HG02970 (cell line): Measurements from ENCODE around the gene MRC1.
"Not testable (repeated sequence)": the region's sequence is repeated elsewhere in the genome, so short reads cannot be mapped to it uniquely, and the experiment has no call there.

Experiments used
- ATAC-seq: cut with Tn5 transposase; IDR thresholded peaks from one replicate; pipeline ENCODE4 v1.9.1; 2021; ENCODE audit warnings: mild to moderate bottlenecking, moderate library complexity, moderate number of reproducible peaks; ENCODE audit not compliant: unreplicated experiment, low FRiP score

The MRC1 gene

DNA sequence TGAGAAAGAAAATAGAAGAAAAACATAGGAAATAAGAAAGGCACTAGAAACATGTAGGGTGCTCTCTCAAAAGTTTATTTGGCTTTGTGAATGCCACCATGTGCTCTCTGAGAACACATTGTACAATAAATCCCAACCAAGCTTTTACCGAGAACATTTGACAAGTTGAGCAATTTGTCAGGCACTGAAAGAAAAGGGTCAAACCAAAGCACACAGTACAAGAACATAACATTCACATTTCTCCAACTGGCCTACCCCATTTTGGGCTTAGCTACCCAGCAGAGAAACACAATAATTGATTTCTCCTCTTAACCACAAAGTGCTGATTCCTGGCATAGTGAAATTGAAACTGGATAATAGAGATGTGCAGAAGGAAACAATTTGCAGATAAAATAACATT lies 73.4 kb downstream of the MRC1 start:
- ATAC-seq: no peak

GRCh38 chr10:17883621-17884020 lies 74.5 kb downstream of the MRC1 start:
- no peak for ATAC-seq

DNA sequence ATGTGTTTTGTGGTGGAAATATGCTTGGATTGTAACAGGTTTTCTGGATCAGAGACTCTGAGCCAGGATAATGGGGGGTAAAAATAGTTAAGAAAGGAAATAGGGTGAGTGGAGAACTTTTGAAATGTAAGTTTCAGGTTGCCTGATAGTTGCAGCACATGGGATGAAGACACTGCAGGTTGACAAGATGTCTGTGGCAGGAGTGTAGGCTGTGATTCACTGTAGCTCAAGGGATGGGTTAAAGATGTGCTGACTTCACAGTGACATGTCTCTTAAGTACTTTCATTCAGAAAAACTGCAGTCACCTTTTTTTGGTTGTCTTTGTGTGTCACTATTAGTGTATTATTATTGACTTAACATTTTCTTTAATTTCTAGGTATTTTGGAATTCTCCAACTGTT lies 79.0 kb downstream of the MRC1 start:
- ATAC-seq: no peak

GRCh38 chr10:17891435-17891834 lies 82.3 kb downstream of the MRC1 start:
- ATAC-seq: no peak

DNA sequence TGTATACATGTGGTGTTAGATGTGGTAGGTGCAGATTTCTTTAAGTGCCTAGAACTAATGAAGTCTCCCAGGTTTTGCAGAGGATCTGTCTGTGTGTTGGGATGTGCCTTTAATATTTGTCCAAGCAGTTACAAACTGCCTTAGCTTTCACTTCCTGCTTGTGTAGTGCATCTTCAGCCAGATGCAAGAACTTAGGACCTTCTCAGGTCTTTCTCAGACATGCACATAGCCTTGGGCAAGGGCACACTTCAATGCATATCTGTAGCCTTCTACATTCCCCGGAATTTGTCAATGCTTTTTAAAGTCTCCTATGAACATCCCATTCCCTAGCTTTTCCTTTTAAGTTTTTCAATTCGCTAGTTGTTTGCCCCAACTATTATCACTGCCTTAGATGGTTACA lies 95.4 kb downstream of the MRC1 start:
- ATAC-seq: no peak

DNA sequence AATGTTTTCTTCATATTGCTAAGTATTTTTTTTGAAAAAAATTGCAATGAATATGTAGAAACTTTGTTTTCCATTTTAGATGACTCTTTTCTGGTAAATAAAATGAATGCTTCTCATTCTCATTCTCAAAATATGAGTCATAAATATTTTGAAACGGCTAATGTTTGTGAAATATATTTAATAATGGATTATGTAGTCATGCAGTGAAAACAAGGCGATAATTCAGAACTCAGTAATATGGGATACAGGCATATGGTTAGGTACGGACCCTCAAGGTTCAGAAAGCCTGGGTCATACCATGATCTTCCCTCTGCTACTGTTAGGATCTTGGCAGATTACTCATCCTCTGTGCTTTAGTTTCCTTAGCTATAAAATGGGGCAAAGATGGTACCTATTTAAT lies 96.3 kb downstream of the MRC1 start:
- ATAC-seq: no peak

- no peak for ATAC-seq
Measured at GRCh38 chr10:17906002-17906401, 96.9 kb downstream of the MRC1 start.

DNA sequence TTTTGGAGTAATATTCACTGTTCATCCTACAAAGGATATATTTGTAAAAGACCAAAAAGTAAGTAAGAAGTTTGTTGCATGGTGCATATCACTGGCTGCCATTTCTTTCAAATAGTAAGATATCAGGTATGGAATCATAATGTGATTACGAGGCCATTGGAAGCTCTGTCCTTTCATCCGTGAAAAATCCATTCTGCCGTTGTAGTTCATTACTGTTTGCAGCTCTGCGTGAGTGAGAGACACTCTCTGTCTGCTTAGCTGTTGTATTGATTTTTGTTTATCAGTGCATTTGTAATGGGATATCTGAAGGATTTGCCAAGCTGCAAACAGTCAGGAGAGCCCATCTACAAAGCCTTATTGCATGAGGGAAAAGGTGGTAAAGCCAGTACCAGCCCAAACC lies 98.5 kb downstream of the MRC1 start:
- ATAC-seq: no peak

DNA sequence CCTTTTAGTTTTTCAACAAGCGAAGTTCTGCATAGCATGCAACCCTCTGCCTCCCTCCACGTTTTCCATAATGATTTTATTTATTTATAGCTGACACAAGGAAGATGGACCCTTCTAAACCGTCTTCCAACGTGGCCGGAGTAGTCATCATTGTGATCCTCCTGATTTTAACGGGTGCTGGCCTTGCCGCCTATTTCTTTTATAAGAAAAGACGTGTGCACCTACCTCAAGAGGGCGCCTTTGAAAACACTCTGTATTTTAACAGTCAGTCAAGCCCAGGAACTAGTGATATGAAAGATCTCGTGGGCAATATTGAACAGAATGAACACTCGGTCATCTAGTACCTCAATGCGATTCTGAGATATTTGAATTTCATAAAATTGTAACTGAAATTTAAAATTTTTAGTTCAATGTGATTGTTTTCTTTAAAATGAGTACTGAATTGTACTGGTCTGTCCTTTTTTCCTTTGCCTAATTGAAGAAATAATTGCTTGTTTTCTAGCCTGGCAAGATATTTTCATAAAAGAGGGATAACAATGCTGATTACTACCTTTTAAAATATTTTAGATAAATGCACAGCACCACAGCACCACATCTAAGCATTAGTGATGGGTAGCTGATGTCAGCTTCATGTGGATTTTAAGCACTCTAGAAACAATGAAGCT lies 101.1 kb downstream of the MRC1 start:
- ATAC-seq: no peak

DNA sequence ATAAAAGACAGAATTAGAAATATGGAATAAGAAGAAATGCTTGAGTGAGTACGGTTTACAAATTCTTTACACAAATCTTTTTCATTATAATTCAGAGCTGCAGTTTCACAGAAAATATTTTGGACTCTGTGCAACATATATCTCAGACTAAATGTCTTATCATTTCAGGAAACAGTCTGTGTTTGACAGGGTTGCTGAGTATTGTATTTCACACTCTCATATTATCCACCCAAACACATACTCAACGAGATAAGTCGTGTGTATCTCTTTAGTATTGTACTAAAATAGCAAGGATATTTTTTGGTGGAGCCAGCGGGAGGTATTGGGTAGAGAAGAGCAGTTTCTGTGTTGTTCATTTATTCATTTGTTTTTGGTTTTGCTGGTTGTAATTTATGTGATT lies 103.6 kb downstream of the MRC1 start:
- no peak for ATAC-seq

DNA sequence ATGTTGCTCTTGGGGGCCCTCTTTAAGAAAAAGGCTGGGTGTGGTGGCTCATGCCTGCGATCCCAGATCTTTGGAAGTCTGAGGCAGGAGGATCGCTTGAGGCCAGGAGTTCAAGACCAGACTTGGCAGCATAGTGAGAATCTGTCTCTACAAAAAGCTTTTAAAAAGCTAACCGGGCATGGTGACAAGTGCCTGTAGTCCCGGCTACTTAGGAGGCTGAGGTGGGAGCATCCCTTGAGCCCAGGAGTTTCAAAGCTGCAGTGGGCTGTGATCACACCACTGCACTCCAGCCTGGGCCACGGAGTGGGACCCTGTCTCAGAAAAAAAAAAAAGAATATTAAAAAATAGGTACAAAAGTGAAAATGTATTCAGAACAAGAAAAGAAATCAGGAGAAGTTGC lies 104.5 kb downstream of the MRC1 start:
- ATAC-seq: no peak

DNA sequence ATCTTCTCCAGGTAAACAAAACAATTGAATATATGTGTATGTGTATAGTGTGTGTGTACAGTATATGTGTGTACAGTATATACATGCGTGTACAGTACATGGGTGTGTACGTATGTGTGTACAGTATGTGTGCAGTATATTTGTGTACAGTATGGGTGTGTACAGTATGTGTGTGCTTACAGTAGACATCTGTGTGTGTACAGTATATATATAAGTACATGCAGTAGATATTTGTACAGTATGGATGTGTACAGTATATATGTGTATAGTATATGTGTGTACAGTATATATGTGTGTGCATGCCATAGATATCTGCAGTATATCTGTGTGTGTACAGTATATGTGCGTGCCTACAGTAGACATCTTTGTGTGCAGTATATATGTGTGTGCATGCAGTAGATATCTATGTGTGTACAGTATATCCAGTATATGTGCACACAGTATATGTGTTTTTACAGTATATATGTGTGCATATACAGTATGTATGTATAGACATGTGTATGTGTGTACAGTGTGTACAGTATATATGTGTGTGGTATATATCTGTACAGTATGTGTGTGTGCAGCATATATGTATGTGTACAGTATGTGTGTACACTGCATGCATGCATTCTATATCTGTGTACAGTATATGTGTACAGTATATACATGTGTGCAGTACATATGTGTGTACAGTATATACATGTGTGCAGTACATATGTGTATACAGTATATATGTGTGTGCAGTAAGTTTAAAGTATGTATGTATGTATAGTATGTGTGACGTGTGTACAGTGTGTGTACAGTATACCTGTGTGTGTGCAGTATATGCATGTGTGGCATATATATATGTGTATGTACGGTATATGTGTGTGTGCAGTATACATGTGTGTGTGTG lies 105.3 kb downstream of the MRC1 start:
- ATAC-seq: no peak

- ATAC-seq: no peak
Measured at GRCh38 chr10:17915181-17915580, 106.0 kb downstream of the MRC1 start.

- ATAC-seq: no peak
Measured at GRCh38 chr10:17918187-17918903, 109.2 kb downstream of the MRC1 start.

DNA sequence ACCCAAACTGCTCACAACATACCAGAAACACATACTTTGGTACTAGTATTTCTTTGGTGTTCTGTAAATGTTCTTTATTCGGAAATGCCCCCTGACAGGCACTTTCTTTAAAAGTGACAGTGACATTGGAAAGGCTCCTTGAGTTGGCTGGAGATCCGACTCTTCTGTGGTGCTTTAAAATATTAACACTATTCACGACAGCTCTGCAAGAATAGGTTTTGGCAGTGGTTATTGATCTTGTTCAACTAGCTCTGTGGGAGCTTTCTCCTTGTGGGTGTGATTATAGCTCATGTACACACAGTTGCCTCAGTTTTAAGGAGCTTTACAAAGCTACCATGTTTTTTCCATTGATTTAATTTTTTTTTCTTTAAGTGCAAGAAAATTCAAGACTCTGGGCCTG lies 112.2 kb downstream of the MRC1 start:
- ATAC-seq: no peak

DNA sequence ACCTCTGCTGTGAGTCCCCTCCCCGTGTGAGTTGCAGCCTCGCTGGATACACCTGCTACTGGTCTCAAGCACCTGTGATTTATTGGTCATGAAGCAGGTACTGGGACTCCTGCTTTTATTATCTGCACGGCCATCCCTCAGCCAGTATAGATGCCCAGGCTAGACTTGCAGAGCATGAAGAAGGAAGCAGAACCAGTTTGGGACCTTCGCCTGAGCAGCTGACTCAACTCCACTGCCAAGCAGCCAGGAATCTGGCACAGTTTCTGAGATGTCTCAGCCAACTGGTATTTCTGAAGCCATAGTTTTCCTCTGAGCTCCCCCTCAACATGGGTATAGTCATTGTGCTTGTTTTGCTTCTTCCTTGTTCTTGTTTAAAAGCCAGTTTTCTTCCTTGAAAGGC lies 114.6 kb downstream of the MRC1 start:
- no peak for ATAC-seq

GRCh38 chr10:17943033-17943745 lies 134.0 kb downstream of the MRC1 start:
- ATAC-seq: no peak

GRCh38 chr10:17950269-17950668 lies 141.1 kb downstream of the MRC1 start:
- ATAC-seq: not testable (repeated sequence)

DNA sequence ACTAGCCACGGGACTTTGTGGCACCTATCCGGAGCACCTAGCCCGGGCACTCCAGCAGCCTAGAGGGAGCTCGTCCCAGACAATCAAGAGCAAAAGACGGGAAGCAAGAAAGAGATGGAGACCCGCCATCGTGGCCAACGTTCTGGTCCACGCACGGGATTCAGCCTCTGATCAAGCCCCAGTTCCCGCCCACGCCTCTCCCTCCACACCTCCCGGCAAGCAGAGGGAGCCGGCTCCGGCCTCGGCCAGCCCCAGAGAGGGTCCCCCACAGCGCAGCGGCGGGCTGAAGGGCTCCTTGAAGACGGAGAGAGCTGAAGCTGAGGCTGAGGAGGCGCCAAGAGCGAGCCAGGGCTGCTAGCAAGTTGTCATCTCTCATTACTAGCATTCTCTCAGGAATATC lies 141.6 kb downstream of the MRC1 start:
- ATAC-seq: no peak

DNA sequence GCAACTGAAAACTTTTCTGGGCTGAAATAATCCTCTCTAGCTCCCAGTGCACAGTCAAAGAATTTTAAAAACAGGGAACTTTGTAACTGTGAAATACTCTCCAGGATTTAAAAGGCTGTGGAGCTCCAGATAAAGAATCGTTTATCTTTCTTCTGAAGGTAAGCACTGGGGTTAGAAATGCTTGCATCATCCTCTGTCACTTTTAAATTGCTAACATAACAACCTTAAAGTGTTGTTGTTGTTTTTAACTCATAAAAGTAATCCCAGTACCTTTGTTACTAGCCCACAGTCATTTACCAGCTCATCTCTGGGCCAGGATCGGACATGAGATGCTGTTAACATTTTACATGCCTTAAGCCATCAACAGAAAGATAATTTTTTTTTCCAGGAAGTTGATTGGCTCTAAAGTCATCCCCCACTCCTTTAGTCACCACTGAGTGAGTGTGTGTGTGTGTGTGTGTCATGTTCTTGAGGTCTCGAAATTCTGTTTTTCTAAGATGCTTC lies 142.8 kb downstream of the MRC1 start, which contains the start of gene SLC39A12:
Gene SLC39A12 (plus strand): TSS at position 51 of the 504 bp plus-strand sequence. CDS start 1,359 bp downstream, outside the sequence.
- ATAC-seq: no peak
